Erythroblast (primary cell): ENCODE measurements around the gene XKRX.

ENCODE experiments used
- DNase-seq, 2 experiments: peaks; one replicate each; lab custom pipeline; 2025; lab: John Stamatoyannopoulos, UW
- GATA1 ChIP-seq: IDR thresholded peaks from 2 replicates; pipeline ENCODE4 v1.6.1; 2011; ENCODE audit warnings: low read depth, mild to moderate bottlenecking, control low read depth, low read length, moderate library complexity
- POLR2A ChIP-seq: IDR thresholded peaks from 2 replicates; pipeline ENCODE4 v1.6.1; 2011; ENCODE audit warnings: mild to moderate bottlenecking, low read length

Gene XKRX

DNA sequence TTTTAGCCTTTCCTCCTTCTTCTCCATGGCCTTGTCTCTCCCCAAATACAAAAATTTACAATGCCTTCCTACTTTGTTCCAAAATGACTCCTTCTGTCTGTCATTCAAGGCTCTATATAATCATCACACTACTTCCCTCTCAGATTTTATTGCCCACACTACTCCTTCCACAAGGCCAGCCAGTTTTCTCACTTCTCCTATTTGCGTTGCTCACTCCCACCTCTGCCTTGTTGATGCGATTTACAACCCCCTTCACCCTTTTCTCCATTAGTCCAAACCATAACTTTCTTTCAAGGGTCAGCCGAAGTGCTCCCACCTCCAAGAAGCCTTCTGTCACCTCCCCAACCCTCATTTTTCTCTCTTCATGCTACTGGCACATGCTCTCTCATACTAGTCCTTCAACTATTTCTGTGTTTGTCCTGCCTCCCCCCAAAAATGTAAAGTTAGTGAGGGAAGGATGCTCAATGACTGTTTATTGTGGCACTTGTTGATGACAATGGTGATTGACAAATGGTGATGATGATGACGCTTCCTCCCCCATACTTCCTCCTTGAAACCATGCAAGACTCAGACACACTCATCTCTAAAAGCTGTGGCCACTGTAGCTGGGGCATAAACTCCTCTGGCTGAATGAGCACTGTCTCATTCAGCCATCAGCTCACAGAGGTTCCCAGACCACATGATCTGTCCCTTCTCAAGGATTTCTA is 2.7 kb upstream of the XKRX start:
- no peak for TF ChIP-seq GATA1
- TF ChIP-seq POLR2A = no peak
- no peak for DNase-seq

DNA sequence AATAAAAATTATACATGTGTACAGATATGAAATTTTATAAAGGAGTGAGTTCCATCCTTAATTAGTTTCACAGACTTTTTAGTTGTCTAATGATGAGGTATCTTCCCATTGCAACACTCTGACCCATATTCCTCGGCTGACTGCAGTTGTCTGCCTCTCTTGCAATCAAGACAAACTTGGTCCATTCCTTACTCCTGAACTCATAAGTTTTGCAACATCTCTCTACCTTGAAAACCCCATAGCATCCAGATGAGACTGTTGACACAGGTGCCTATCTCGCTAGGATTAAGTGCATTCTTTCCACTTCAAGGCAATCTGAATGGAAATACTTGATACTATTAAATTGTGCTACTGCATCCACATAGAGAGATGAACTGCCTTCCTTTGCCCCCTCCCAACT is 2.3 kb downstream of the XKRX start:
- TF ChIP-seq GATA1 (no peak), POLR2A (no peak)
- DNase-seq = no peak

DNA sequence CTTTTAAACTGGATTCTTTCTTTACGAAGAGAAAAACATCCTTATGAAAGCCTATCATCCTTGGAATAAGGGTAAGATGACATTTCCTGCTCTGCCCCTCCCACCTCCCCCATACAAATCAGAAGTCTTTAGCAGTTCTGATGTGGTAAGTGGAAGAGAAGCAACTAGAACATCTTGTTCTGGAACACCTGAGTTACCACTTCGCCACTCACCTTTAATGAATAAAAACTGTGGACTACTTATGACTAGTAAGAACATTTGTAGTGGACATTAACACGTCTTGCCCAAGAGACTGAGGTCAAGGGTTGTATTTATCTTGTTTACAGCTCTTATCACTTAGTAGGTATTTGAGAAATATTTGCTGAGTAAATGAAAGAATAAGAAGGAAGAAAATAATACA is 4.3 kb downstream of the XKRX start:
- no peak for DNase-seq
- TF ChIP-seq GATA1 (no peak), POLR2A (no peak)

DNA sequence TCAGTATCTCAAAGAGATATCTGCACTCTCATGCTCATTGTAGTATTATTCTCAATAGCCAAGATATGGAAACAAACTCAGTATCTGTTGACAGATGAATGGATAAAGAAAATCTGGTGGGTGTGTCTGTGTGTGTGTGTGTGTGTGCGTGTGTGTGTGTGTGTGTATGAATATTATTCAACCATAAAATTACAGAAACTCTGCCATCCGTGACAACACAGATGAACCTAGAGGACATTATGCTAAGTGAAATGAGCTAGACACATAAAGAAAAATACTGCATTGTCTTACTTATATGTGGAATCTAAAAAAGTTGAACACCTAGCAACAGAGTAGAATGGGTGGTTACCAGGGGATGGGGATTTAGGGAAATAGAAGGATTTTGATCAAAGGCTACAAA is 13.2 kb downstream of the XKRX start:
- TF ChIP-seq POLR2A (no peak), GATA1 (no peak)

DNA sequence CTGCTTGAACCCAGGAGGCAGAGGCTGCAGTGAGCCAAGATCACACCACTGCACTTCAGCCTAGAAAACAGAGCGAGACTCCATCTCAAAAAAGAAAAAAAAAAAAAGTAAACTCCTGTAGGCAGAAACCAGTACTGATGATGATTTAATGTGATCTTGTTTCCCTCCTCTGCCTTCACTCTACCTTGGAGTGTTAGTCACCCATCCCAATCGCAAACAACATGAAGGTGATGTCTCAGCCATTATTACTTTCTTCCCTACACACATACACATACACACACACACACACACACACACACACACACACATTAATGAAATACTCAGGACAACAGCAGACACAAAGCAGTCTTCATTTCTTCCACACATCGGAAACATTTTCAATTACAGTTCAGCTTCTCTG is 15.6 kb downstream of the XKRX start:
- TF ChIP-seq GATA1 (no peak), POLR2A (no peak)
- DNase-seq = no peak

More for the DNA sequence above, 13.2 kb downstream of the XKRX start:
- DNase-seq = no peak

DNA sequence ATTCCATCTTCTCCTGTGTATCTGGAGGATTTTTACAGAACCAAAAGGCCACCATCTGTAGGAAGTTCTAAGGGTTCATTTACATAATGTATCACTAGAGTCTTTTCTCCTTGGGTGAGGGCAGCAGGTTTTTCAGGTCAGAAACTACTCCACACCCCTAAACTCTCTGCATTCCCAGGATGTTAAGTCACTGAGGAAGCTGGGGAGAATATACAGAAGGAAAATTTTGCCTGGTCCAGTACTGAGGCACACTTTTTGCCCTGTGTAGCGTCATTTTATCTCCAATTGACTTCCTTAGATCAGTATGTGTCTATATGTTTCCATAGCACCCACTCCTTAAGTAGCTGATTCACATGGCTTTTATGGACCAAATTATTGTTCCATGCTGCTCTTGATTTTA is 17.0 kb downstream of the XKRX start:
- no peak for DNase-seq
- TF ChIP-seq GATA1 = no peak
- no peak for TF ChIP-seq POLR2A

DNA sequence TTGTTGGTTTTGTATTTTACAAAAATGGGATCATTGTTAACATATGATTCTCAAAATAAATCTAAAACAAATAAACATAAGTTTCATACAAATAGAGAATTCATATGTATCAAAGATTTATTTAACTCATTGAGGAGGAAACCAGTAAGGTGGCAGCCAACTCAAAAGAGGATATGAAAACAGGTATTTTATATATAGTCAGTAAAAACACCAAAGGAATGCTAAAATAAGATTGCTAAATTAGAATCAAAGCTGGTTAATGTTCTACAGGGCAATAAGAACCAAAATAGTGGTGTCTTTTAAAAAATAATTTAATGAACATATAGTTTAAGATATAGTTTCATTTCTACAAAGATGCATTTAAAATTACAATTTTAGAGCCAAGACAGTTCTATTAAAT is 23.1 kb downstream of the XKRX start:
- no peak for TF ChIP-seq GATA1
- no peak for TF ChIP-seq POLR2A
- no peak for DNase-seq

DNA sequence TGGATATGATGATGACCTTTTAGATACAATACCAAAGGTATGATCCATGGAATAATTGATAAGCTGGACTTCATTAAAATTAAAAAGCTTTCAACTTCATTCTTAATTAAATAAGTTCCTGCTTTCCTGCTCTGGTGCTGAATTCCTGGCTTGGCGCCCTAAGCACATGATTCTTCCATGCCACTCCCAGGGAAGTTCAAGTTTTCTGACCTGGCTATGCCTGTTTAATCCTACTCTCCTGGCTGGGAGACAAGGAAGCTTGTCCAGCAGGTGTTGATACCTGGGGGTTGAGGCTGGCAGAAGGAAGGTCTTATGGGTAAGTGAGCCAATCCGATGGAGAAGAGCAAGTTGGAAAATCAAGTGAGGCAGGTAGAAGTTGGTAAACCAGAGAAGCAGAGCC is 24.3 kb downstream of the XKRX start:
- TF ChIP-seq GATA1 (no peak), POLR2A (no peak)
- DNase-seq = no peak

DNA sequence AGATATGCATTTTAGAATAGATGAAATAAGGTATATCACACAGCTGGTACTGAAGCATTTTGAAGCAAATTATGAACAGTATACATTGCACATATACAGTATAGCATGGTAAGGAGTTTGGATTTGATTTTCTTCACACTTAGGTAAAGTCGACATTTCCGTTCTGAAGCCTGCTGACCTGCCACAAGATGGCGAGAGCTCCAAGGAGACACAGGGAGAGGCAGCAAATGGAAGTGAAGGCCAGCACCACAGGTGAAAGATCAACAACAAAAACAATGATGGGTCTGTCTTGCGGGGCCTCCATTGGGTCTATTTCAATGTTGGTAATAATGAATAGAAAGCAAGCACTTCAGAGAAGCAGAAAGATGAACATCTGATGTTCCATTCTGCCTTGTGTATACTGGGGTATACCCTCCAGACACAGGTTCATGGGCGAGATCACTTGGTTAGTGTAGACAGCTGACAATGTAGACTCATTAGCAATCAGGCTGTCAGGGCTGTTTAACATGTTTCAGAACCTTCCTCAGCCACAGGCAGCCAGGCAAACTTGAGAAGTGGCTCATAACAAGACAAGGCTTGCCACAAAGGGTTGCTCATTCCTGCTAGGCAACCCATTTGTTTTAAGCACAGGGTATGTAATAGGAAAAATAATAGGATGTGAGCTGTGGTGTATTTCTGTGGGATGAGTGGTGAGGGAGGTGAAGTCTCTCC is 33.2 kb downstream of the XKRX start:
- TF ChIP-seq GATA1 (no peak), POLR2A (no peak)
- DNase-seq = peak; percentile 27 to 36

DNA sequence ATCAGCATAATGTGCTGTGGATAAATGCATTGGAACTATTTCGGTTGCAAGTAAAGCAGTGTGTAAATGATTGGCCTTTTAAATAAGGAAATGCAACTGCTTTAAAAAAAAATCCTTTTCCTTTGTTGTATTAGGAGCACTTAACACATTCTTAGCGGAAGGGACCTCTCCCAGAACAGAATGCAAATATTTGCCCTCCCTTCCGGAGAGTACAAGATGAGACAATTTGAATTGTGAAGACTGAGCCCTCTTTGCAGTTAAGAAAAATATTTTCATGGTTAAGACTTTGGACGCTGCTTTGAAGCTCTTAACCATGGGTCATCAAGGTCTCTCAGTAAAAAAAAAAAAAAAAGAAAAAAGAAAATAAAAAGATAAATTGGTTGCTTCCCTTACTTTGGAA is 45.1 kb downstream of the XKRX start:
- no peak for TF ChIP-seq POLR2A
- no peak for TF ChIP-seq GATA1
- no peak for DNase-seq

DNA sequence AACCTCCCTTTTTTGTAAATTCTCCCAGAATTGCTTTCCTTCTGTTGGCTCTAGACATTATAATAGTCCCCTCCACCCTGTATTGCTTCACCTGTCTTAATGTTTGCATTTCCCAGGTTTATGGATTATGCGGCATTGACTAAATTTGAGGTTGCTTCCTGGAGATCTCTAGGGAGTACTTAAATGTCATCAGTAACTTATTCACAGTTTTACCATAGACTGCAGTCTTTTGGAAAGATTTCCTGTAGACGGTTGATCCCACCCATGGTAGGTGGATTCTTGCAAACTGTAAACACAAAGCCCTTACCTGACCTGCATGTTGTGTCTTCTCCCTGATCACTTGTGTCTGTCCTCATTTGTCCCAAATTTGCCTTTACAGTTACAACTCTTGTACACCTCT is 48.3 kb downstream of the XKRX start:
- TF ChIP-seq GATA1 (no peak), POLR2A (no peak)

DNA sequence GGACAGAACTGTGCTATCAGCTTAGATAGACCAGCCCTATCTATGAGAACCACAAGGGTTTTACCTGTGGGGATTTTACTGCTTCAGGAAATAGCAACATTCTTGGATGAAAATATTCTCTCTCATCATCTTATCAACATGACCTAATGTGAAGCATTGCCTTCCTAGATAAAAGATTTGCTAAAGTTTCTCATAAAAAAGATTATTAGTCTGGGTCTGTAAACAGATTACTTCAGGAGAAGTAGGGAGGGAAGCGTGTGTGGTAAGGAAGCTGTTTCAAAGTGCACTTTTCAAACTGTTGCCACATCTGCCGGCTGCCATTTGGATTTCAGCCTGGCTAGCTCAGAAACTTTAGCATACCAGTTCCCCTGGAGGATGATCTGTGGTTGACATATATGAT is 54.4 kb downstream of the XKRX start, which contains the start of gene NOX1:
TSS of gene NOX1 (minus strand) at position 35 of the 400 bp plus-strand sequence. CDS start 220 bp downstream, outside the sequence.
- no peak for DNase-seq
- TF ChIP-seq GATA1 (no peak), POLR2A (no peak)

More for the DNA sequence above, 48.3 kb downstream of the XKRX start:
- DNase-seq = no peak

DNA sequence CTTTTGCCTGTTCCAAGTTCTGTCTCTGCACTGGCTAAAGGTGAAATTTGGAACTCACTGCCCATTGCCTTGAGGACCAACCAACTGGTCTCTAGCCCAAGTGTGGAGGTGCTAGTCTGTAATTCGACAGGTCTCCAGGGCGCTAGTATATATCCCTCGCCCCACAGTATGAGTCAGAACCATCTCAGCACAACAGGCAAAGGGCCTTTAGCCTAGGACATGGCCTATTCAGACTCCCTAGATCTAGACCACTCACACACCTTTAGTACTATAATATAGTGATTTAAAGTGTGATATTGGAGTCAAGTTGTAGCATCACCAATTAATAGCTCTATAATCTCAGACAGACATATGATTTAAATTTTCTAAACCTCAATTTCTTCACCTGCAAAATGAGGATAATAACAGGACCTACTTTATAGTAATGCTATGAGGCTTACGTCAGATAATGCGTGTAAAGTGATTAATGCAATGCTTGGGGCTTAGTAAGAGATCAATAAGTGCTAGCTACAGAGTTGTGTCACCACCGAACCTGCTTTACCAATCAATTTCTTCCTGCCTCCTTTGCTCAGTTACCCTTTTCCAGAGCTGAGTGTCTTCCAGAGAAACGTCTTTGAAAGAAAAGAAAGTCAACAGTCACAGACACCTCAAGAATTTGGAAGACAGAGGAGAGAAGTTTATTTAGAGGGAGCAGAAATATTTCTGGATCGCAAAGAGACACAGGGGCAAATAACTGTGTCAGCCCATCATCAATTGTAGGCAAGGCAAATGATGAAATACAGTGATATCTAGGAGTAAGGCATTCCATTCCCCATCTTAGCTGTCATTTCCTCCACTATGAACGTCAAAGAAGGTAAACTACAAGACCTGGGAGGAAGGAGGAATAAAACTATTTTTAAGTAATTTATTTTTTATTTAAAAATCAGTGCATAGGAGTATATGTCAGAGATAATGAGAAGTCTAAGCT is 56.8 kb downstream of the XKRX start:
- TF ChIP-seq POLR2A (no peak), GATA1 (no peak)
- DNase-seq = no peak

DNA sequence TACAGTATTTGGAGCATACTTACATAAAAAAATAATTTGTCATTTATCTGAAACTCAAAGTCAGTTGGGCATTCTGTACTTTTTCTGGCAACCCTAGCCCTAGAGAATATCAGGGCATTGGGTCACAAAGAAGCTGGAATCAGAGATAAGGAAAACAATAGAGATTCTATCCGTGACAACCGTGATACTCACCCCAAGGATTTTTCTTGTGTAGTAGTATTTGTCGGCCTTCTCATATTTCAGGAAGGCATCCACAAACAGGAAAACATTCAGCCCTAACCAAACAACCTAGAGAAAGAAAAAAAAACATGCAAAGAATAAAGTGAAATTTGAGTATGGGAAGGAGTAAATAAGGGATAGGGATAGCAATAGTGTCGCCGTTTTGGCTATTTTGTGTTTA is 58.2 kb downstream of the XKRX start:
- no peak for TF ChIP-seq POLR2A
- DNase-seq = no peak
